Lung (tissue), 12 donors: ENCODE measurements around the gene PTPRN2. TPM values are rescaled to one million over a fixed set of nuclear protein-coding genes. Genes with fewer than 3 reads are reported as not detected.

ENCODE experiments used
- ATAC-seq: fragments of 200-7000 bp; cut with Tn5 transposase; one replicate; pipeline ENCODE4 v1.9.1; 2020; ENCODE audit warnings: moderate number of reproducible peaks; ENCODE audit not compliant: insufficient read depth, low FRiP score
- DNase-seq, 3 donors: peaks; one replicate each; pipeline ENCODE4 v3.0.0-alpha.2; 2013 to 2017
- H3K27ac ChIP-seq, 2 donors: one replicate each; pipeline ENCODE4 v1.5.1; 2013; ENCODE audit warnings: mild to moderate bottlenecking in 2 of 2, moderate library complexity in 2 of 2, control low read depth in 1 of 2, inconsistent platforms in 1 of 2, low read depth in 1 of 2, low read length in 1 of 2
- H3K27me3 ChIP-seq, 3 donors: one replicate each; pipeline ENCODE4 v1.5.1; 2013; ENCODE audit warnings: low read length in 2 of 3; ENCODE audit not compliant: control insufficient read depth in 3 of 3, insufficient read depth in 3 of 3
- H3K36me3 ChIP-seq, 4 donors: one replicate each; pipeline ENCODE4 v1.5.1; 2013; ENCODE audit warnings: low read length in 4 of 4, mild to moderate bottlenecking in 1 of 4, moderate library complexity in 1 of 4; ENCODE audit not compliant: control insufficient read depth in 4 of 4, insufficient read depth in 4 of 4
- H3K4me1 ChIP-seq, 5 donors: one replicate each; pipeline ENCODE4 v1.5.1; 2013; ENCODE audit warnings: low read length in 5 of 5, mild to moderate bottlenecking in 2 of 5, moderate library complexity in 1 of 5; ENCODE audit not compliant: control insufficient read depth in 5 of 5, insufficient read depth in 5 of 5
- H3K4me3 ChIP-seq: one replicate; pipeline ENCODE4 v1.5.1; 2013; ENCODE audit warnings: mild to moderate bottlenecking, control low read depth, moderate library complexity
- H3K9ac ChIP-seq, 2 donors: one replicate each; pipeline ENCODE4 v1.5.1; 2013; ENCODE audit warnings: low read length in 2 of 2, control low read depth in 1 of 2; ENCODE audit not compliant: insufficient read depth in 1 of 2
- H3K9me3 ChIP-seq, 4 donors: one replicate each; pipeline ENCODE4 v1.5.1; 2013; ENCODE audit warnings: low read length in 3 of 4, mild to moderate bottlenecking in 1 of 4, moderate library complexity in 1 of 4; ENCODE audit not compliant: control insufficient read depth in 4 of 4, insufficient read depth in 3 of 4
- WGBS, 2 donors: extraction: QIAGEN DNeasy Blood & Tissue Kit; methylation state at CpG; one replicate each; pipeline ENCODE4 v1.1.7; 2013; 5-methylcytosine and 5-hydroxymethylcytosine counted together
- polyA plus RNA-seq, 2 donors: library from polyadenylated mRNA; stranded (reverse); fragments of 200-250 nt; gene quantifications; one replicate each; pipeline ENCODE4 v1.2.1, GENCODE V29; 2013
- total RNA-seq, 2 donors: library from RNA; depleted of rRNA in 1 of 2; stranded (reverse); fragments of >200 nt in 1 of 2; gene quantifications; one replicate each; pipeline ENCODE4 v1.2.1, GENCODE V29; 2014 to 2021
- TF ChIP-seq, protein P1 (sequence below): IDR thresholded peaks from 2 replicates; pipeline ENCODE4 v1.5.1; 2012; ENCODE audit warnings: mild to moderate bottlenecking; ENCODE audit errors: control extremely low read depth, extremely low read depth
- donor health status: control.
- donor health status: control.
- donor health status: Bipolar disorder and iron deficiency.
- donor health status: healthy.
- donor health status: DM: yes; HTN: yes; CAD: no.

Gene PTPRN2
- total and polyA plus RNA-seq, 4 donors = 2.1 to 7.4 (median 4.4) TPM

- Histone ChIP-seq H3K4me1 (no peaks in the 10 kb centered on the region), H3K27me3 (no peaks in the 10 kb centered on the region), H3K4me3 (no peak overlapping the region), H3K9ac (no peak overlapping the region), H3K9me3 (peaks cover 0 to 11% (median 3%) of the 10 kb centered on the region in 4 donors), H3K27ac (no peak overlapping the region), H3K36me3 (no peaks in the 10 kb centered on the region)
- TF ChIP-seq, protein P1, sequence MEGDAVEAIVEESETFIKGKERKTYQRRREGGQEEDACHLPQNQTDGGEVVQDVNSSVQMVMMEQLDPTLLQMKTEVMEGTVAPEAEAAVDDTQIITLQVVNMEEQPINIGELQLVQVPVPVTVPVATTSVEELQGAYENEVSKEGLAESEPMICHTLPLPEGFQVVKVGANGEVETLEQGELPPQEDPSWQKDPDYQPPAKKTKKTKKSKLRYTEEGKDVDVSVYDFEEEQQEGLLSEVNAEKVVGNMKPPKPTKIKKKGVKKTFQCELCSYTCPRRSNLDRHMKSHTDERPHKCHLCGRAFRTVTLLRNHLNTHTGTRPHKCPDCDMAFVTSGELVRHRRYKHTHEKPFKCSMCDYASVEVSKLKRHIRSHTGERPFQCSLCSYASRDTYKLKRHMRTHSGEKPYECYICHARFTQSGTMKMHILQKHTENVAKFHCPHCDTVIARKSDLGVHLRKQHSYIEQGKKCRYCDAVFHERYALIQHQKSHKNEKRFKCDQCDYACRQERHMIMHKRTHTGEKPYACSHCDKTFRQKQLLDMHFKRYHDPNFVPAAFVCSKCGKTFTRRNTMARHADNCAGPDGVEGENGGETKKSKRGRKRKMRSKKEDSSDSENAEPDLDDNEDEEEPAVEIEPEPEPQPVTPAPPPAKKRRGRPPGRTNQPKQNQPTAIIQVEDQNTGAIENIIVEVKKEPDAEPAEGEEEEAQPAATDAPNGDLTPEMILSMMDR = no peak
- DNase-seq = no peak
- no peak for ATAC-seq
- 90 to 91% methylated on average over 23 of the region's 23 CpGs for WGBS, 2 donors
Measured at GRCh38 chr7:157643525-157643970, 944.1 kb downstream of the PTPRN2 start.

DNA sequence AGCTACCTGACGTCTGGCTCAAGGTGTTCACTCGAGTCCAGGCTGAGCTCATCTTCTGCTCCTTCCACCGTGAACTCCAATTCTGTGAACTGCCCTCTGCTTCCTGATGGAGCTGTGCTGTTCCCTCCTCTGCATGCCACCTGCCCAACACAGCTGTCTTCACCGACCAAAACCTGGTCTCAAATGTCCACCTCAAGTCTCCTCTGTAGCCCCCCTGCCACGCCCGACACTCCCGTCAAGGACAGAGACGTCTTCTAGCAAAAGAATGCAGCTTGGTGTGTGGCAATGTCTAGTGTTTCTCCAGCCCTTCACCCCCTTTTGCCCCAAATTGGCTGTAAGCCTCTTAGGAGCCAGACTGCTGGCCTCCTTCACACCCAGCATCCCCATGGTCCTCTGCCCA lies 945.8 kb downstream of the PTPRN2 start:
- no peaks in the 10 kb centered on the region for H3K4me1 ChIP-seq
- no peak for ATAC-seq
- H3K4me3 ChIP-seq = no peak overlapping the region
- peaks cover 0 to 17% (median 3%) of the 10 kb centered on the region in 4 donors for H3K9me3 ChIP-seq
- no peaks in the 10 kb centered on the region for H3K27me3 ChIP-seq
- 83 to 85% methylated on average over 8 of the region's 8 CpGs for WGBS, 2 donors
- TF ChIP-seq, protein P1 = no peak
- no peak overlapping the region for H3K9ac ChIP-seq
- H3K27ac ChIP-seq = no peak overlapping the region
- DNase-seq = no peak
- H3K36me3 ChIP-seq = no peaks in the 10 kb centered on the region

GRCh38 chr7:157640144-157640543 lies 947.5 kb downstream of the PTPRN2 start:
- Histone ChIP-seq H3K9ac (no peak overlapping the region), H3K9me3 (peaks cover 0 to 17% (median 3%) of the 10 kb centered on the region in 4 donors), H3K4me1 (no peaks in the 10 kb centered on the region), H3K36me3 (no peaks in the 10 kb centered on the region), H3K4me3 (no peak overlapping the region), H3K27me3 (no peaks in the 10 kb centered on the region), H3K27ac (no peak overlapping the region)
- 94 to 97% methylated on average over 1 of the region's 1 CpG for WGBS, 2 donors
- DNase-seq (no peak), ATAC-seq (no peak)
- TF ChIP-seq, protein P1 = no peak

DNA sequence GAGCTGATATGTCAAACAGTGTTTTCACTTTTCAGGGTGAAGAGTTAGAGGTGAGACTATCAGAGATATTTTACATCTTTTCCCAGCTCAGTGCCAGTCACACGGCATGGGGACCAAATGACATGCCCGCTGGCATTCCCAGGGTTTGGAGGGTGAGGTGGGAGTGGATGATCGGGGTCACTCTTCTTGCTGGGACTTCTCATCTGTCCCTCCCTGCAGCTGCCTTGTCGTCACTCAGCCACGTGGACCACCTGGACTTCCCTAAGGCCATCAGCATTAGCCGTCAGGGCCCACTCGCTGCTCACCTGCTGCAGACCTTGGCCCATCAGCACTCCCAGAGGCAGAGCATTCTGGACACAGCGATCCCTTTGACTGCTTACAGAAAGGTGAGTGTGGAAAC lies 949.1 kb downstream of the PTPRN2 start:
- H3K4me3 ChIP-seq = no peak overlapping the region
- no peaks in the 10 kb centered on the region for H3K4me1 ChIP-seq
- TF ChIP-seq, protein P1 = no peak
- ATAC-seq = no peak
- 91 to 96% methylated on average over 8 of the region's 8 CpGs for WGBS, 2 donors
- H3K9ac ChIP-seq = no peak overlapping the region
- no peak for DNase-seq
- H3K9me3 ChIP-seq = peaks cover 0 to 17% (median 3%) of the 10 kb centered on the region in 4 donors
- no peaks in the 10 kb centered on the region for H3K27me3 ChIP-seq
- H3K27ac ChIP-seq = no peak overlapping the region
- no peaks in the 10 kb centered on the region for H3K36me3 ChIP-seq
